GM19324 (cell line): ENCODE data around the gene OGFOD1.
"Not testable (repeated sequence)": the region's sequence is repeated elsewhere in the genome, so short reads cannot be mapped to it uniquely, and the experiment has no call there.

ENCODE experiments used
- ATAC-seq: cut with Tn5 transposase; IDR thresholded peaks from one replicate; pipeline ENCODE4 v1.9.1; 2021; ENCODE audit warnings: mild to moderate bottlenecking, moderate library complexity; ENCODE audit not compliant: unreplicated experiment, low FRiP score

Gene OGFOD1

DNA sequence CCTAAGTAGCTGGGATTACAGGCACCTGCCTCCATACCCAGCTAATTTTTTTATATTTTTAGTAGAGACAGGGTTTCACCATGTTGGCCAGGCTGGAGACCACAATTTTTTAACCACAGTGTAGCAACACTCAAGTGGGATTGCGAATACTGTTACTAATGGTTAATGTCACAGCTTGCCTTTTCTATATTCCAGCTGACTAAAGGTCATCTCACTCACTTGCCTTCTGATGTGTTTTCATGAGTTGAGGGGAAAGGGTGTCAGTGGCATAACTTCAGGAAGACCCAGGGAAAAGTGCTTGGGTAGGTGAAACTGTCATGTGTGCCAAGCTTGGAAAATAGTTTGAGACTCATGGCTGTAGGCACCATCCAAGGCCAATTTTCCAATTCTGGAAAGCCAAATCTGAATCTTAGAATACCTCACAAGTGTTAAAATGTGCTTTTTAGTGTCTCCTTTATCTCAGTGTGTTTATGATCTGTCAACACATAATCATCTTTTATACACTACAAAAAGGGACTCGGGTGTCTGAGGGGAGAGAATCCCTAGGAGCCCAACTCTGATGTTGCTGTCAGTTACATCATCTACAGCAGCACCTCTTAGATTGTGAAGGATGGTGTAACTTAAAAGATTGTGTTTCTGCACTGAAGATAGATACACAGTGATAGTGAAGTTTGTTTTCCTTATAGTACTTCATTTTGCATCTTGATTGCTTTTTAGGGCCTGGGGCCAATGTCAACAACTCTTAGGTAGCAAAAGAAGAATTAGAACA lies 27.1 kb downstream of the OGFOD1 start:
- no peak for ATAC-seq

DNA sequence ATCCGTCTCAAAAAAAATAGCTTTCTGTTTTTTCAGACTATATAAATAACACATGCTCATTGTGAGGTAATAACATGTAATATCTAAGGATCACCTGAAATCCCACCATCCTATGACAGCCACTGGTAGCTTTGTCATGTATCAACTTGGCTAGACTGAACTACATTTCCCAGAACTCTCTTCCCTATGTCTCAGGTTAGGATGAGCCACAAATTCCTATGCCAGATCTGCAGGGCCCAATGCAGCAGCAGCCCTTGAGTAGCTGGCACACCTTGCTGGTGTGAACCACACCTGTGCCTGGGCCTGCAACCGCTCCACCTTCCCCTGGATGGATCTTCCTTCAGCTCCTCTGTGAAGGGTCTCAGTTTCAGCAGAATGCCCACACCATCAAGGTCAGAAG lies 28.1 kb downstream of the OGFOD1 start:
- ATAC-seq: no peak

DNA sequence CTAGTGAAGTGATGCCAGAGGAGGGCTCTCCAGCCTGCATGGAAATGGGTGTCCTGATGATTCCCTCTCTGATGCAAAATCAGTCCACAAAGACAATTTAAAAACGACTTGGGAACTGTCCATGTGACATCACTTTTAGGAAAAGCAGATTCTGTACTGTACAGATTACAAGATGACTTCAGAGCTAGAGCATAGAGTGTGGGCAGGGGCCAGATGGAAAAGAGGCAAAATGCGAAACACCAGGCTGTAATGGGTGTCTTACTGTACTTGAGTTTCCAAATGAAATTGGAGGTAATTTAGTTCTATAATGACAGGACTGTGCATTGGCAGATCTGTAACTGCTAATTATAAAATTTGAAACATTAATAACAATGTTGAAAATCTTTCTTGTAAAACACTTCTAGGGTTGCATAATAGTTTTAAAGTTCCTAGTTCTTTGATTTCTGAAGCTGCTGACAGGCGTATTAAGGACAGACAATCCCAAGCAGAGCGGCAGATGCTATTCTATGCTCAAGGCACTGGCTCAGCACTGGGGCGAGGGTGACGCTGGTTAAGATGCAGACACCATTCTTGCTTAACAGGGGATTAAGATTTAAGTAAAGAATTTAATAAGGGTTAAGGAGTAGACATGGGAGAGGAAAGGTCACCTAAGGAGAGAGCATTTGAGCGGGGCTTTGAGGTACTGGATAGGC lies 29.6 kb downstream of the OGFOD1 start:
- ATAC-seq: no peak

DNA sequence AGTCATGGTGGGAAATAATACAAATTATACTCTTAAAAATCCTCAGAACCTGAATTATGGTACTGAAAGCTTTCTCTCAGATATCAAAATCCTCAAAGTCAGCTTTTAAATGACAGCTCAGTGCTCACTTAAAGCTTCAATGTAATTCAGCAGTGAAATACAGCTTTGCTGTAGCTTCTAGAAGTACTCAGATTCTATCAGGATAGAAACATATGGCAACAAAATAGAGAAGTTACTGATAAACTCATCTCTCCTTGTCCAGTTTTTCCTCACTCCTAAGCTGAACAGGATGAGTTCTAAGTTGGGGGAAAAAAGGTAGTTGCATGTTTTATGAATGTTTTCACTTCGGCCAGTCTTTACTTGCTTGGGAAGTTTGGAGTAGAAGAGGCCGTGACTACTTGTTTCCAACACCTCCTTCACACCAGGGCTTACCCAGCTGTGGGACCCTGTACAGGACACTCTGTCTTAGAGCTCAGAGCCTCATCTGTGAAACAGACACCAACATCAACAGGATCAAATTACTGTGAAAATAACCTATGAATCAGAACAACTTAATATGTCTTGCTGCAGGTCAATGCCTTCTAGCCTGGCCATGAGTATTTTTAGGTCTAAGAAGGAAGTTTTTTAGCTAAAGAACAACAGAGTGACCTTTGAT lies 30.2 kb downstream of the OGFOD1 start:
- ATAC-seq: no peak

DNA sequence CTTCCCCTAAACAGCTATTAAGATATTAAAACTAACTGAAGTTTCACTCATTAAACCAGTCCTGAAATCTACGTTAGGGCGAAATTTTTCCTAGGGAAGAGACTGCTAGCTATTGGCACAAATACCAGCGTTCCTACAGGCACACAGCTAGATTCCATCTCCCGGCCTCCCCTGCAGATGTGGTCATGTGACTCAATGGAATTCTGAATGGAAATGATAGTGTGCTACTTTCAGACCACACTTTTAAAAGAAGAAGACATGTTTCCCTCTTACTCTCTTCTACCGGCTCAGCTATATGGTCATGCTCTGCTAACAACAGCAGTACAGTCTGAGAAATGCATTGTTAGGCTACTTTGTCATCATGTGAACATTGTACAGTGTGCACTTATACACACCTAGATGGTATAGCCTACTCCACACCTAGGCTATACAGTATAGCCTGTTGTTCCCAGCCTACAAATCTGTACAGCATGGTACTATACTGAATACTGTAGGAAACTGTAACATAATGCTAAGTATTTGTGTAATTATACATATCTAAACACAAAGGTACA lies 31.4 kb downstream of the OGFOD1 start:
- ATAC-seq: no peak

DNA sequence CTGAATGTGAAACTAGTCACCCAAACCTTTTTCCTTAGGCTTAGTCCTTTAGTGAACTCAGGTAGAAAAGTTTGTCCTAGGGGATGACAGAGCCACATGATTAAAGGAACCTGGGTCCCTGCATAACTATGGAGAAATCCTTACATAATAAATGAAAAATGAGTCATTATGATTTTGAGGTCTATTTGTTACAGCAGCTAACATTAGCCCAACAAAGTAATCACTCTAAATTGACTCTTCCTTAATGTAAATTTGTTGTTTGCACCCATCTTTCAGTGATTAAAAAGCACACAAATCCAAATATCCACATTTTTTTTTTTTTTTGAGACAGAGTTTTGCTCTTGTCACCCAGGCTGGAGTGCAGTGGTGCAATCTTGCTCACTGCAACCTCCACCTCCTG lies 32.0 kb downstream of the OGFOD1 start:
- ATAC-seq: no peak

DNA sequence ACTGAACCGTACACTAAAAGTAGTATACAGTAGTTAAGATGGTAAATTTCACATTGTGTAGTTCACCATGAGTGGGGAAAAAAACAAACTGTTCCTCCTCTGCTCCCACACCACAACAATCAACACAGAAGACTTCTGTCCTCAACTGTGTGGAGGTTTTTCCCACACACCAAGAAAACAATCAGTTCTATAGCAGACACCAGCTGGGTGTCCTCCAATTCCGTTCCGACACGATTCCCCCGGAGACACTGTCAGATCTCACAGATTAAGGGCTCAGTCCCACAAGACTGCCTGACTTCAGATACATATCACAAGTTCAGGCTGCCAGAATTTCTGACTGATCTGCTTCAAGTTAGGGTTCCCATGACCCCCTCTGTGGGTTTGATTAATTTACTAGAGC lies 36.7 kb downstream of the OGFOD1 start:
- no peak for ATAC-seq

DNA sequence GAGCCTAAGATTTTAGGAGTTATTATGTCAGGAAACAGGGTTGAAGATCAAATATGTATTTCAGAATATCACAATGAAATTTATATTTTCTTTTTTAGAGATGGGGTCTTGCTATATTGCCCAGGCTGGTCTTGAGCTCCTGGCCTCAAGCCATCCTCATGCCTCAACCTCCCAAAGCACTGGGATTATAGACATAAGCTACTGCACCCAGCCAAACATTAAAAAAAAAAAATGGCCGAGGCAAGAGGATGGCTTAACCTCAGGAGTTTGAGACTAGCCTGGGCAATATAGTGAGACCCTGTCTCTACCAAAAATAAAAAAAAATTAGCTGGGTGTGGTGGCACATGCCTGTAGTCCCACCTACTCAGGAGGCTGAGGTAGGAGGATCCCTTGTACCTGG lies 37.5 kb downstream of the OGFOD1 start:
- not testable (repeated sequence) for ATAC-seq

DNA sequence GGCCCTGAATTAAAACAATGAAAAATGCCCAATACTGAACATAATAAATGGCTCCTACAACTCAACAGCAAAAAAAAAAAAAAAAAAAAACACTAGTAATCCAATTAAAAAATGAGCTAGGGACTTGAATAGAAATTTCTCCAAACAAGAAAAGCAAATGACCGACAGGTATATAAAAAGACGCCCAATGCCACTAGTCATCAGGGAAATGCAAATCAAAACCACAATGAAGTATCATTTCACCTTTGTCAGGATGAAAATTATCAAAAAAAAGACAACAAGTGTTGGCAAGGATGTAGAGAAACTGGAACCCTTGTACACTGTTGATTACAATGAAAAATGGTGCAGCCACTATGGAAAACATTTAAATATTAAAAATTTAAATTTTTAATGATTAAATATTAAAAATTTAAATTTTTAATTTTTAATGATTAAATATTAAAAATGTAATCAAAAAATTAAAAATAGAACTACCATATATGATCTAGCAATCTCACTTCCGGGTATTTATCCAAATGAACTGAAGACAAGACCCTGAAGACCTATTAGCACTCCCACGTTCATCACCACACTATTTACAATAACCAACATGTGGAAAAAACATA lies 40.4 kb downstream of the OGFOD1 start:
- no peak for ATAC-seq

DNA sequence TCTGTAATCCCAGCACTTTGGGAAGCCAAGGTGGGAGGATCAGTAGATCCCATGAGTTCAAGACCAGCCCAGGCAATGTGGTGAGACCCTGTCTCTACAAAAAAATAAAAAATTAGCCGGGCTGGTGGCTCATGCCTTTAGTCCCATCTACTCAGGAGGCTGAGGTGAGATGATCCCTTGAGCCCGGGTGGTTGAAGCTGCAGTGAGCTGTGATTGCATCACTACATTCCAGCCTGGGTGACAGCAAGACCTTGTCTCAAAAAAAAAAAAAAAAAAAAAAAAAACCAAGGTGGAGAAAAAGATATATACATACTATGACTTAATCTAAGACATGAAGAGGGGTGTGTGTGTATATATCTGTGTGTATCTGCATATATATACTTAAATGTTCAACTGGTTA lies 41.8 kb downstream of the OGFOD1 start:
- ATAC-seq: no peak

DNA sequence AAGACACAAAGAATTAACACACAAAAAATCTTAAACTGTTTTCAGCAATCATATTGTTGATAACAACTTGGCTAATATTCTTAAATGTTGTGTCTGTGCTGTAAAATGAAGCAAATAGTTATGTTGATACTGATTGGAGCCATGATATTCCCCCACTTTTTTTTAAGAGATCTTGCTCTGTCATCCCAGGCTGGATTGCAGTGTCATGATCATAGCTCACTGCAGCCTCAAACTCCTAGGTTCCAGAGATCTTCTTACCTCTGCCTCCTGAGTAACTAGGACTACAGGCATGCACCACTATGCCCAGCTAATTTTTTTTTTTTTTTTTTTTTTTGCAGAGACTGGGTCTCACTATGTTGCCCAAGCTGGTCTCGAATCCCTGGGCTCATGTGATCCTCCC lies 42.5 kb downstream of the OGFOD1 start:
- no peak for ATAC-seq

DNA sequence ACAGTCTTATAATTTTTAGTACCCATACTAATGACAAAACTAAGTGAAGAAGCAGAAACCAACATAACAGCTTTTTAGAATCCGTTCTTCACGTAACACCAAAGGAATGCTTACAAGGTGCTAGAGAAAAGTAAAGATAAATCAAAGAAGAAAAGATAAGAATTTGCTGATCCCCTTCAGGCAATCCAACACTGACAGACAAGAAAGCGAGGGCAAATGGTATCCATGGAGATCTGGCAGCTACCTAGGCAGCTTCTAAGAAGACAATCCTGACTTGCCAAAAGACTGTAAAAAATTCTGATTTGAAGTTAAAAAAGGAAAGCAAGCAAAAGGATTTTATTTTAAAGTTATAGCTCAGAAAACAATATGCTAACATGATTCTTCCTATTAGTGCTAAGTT lies 53.8 kb downstream of the OGFOD1 start:
- no peak for ATAC-seq

DNA sequence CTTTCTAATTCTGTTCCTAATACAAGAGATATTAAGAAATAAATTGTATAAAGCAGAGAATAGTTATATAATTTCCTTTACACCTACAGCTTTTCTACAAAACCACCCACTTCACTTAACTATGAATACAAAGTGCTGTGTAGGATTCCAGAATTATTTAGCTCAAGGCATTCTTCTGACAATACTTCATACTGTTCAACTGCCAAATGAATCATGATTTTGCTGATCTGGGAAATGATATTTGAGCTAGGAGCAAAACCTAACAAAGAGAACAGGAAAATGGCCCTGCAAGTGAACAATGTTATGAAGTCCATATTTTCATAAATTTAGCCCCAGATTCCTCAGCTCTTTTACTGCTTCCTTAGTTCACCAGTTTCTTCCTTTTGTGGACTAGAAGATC lies 55.6 kb downstream of the OGFOD1 start:
- no peak for ATAC-seq

DNA sequence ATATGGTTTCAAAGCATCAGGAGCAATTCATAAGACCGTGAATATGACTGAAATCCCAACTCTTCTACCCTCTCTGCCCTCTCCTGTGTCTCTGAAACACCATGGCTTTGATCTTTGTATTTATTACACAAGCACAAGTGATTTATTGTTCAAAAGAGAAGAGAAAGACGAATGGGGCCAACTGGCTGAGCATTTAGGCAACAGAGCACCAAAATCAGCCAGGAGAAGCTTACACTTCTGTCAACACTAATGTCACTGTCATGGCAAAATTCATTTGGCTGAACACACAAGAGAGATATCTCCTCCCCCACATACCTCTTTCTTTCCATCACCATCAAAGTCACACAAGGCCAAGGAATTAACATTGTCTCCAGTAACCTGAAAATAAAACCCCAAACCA lies 59.2 kb downstream of the OGFOD1 start:
- no peak for ATAC-seq

DNA sequence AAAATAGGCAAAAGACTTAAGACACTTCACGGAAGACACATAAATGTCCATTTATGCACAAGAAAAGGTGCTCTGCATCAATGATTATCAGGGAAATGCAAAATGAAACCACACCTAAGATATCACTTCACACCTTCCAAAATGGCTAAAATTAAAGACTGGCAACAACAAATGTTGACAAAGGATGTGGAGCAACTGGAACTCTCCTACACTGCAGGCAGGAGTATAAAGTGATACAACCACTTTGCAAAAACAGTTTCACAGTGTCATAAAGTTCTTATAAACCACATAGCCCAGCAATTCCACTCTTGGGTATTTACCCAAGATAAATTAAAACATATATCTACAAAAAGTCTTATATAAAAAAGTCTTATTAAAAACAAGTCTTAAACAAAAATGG lies 60.7 kb downstream of the OGFOD1 start:
- no peak for ATAC-seq

DNA sequence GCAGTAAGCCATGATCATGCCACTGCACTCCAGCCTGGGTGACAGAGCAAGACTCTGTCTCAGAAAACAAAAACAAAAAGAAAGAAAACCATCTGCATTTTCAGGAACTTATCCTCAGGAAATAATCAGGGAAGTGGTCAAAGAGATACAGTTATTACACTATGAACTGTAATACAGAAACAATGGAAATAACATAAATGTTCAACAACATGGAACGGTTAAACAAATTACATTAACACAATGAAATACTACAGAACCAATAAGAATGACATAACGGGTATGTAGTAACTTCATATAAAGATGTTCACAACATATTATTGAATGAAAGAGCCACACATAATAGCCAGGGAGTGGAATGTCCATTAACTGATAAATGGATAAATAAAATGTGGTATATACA lies 61.7 kb downstream of the OGFOD1 start:
- no peak for ATAC-seq

DNA sequence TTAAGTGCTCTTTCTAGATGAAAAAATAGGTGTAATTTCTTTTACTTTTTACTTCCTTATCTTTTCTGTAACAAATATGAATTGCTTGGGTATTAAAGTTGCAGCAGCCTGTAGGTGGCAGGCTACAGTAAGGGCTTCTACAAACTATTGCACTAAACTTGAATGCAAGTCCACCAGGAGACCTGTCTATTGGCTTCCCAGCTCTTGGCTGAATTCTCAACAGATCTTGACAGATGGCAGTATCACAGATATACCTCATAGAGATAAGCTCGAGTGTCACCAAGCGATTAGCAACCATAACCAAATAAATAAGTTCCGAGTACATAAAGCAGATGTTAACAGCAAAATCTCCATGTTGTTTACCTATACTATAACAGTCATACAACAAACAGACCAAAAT lies 62.6 kb downstream of the OGFOD1 start:
- no peak for ATAC-seq

DNA sequence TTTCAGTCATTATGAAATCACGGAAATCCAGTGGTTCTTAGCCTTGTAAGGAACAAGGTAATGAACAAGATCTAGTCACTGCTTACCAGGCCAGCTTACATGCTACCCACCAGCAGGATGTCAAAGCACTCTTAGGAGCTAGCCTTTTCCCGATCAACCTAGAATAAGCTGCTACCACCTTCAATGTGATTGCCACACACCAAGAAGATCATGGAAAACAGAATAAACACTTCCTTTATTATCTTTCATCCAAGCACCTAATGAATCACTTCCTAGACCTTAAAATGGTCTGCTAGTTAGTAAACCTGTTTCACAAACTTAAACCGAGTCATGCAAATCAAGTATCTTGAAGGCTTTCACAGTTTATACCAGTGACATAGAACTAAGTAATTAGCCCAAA lies 63.5 kb downstream of the OGFOD1 start:
- no peak for ATAC-seq

DNA sequence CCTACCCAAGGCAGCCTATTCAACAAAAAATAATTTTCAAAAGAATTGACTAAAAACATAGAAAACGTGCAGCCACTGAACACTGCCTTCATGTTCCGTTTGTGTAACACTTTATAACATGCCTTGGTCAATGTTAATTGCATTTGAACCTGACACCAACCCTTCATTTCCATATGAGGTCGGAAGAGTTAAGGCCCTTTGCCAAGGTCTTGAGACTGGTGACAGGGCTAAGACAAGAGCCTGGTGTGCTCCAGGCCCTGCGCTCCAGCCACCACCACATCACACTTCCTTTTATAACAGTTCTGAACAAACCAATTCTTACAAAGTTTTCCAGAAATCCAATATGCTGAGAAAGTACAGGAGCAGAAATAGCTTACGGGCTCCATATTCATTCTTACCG lies 64.3 kb downstream of the OGFOD1 start:
- ATAC-seq: no peak

DNA sequence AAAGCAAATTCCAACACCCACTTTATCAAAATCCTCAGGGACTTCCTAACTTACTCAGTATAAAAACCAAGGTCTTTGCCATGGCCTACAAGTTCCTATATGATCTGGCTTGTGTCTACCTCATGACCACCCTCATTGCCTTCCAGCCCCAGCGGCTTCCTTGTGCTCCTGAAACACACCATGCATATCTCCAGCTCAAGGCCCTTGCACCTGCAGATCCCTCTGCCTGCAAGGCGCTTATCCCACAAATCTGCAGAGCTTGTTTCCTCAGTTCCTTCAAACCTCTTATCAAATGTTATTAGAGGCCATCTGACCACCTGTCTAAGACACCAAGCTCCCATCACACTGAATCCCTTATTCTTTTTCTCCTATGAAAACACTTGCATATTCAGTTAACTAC lies 65.9 kb downstream of the OGFOD1 start:
- no peak for ATAC-seq

DNA sequence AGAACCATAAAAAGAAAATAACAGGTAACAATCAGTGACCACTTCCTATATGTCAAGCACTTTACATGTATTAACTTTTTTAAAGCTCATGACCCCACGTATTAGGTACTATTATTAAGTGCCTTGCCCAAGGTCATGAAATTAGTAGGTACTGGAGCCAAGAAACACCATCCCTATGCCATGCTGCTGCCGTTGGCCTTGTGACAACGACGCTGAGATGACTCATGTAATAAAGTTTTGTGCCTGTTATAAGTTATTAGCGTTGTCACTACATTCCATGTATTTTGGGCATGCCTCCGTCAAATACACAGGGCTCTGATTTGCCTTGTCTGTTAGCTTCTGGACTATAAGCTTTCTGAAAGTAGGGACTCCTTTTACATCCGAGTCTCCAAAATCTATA lies 67.1 kb downstream of the OGFOD1 start:
- ATAC-seq: no peak
